Common myeloid progenitor, CD34-positive (primary cell): ENCODE data around the gene SMAD1.

ENCODE experiments used
- CTCF ChIA-PET: fragments of 350-600 bp; sonication (Branson Sonifier 250); formaldehyde crosslinking; loops from one replicate; lab custom pipeline; 2021; ENCODE audit warnings: antibody characterized with exemption; lab: Charles Lee
- POLR2A ChIA-PET: fragments of 350-600 bp; sonication (Branson Sonifier 250); formaldehyde crosslinking; loops from one replicate; lab custom pipeline; 2021; ENCODE audit warnings: antibody characterized with exemption; lab: Charles Lee
- DNase-seq, 3 donors: peaks; one replicate each; pipeline versions ENCODE4 v3.0.0 to v3.0.0-alpha.2; 2013
- H3K27ac ChIP-seq, 2 experiments: 1 replicate in 1 of 2; 2 replicates in 1 of 2; pipeline ENCODE4 v1.7.0; 2013; ENCODE audit warnings: inconsistent platforms in 2 of 2, low read length in 2 of 2, mild to moderate bottlenecking in 2 of 2, low read depth in 1 of 2, moderate library complexity in 1 of 2; ENCODE audit not compliant: severe bottlenecking in 2 of 2, insufficient read depth in 1 of 2, poor library complexity in 1 of 2
- H3K27me3 ChIP-seq, 5 experiments: replicated peaks in 2 of 5; 1 replicate in 3 of 5; 2 replicates in 2 of 5; pipeline versions ENCODE4 v1.6.1 to v1.7.0; 2013; ENCODE audit warnings: low read length in 4 of 5, mild to moderate bottlenecking in 2 of 5, moderate library complexity in 2 of 5, inconsistent platforms in 1 of 5; ENCODE audit not compliant: insufficient read depth in 5 of 5, control insufficient read depth in 4 of 5
- H3K36me3 ChIP-seq, 4 experiments: 1 replicate in 2 of 4; 2 replicates in 2 of 4; pipeline versions ENCODE4 v1.6.1 to v1.7.0; 2013; ENCODE audit warnings: low read length in 3 of 4, control low read depth in 1 of 4, mild to moderate bottlenecking in 1 of 4; ENCODE audit not compliant: control insufficient read depth in 4 of 4, insufficient read depth in 4 of 4
- H3K4me1 ChIP-seq, 4 experiments: 1 replicate in 3 of 4; 2 replicates in 1 of 4; pipeline versions ENCODE4 v1.6.1 to v1.7.1; 2013; ENCODE audit warnings: low read length in 3 of 4, mild to moderate bottlenecking in 3 of 4, control low read depth in 1 of 4, inconsistent platforms in 1 of 4, moderate library complexity in 1 of 4; ENCODE audit not compliant: control insufficient read depth in 4 of 4, insufficient read depth in 4 of 4; ENCODE audit errors: control extremely low read depth in 1 of 4
- H3K4me3 ChIP-seq, 7 experiments: 1 replicate in 4 of 7; 2 replicates in 3 of 7; pipeline versions ENCODE4 v1.5.1 to v1.7.0; 2013; ENCODE audit warnings: mild to moderate bottlenecking in 7 of 7, low read length in 6 of 7, moderate library complexity in 6 of 7, inconsistent platforms in 2 of 7, low read depth in 2 of 7, control low read depth in 1 of 7; ENCODE audit not compliant: insufficient read depth in 4 of 7, control insufficient read depth in 1 of 7; ENCODE audit errors: extremely low read depth in 1 of 7
- H3K9me3 ChIP-seq, 5 experiments: 1 replicate in 4 of 5; 2 replicates in 1 of 5; pipeline versions ENCODE4 v1.6.1 to v1.7.1; 2013; ENCODE audit warnings: low read length in 4 of 5, mild to moderate bottlenecking in 2 of 5, inconsistent platforms in 1 of 5, low read depth in 1 of 5, moderate library complexity in 1 of 5; ENCODE audit not compliant: control insufficient read depth in 4 of 5, insufficient read depth in 2 of 5; ENCODE audit errors: control extremely low read depth in 1 of 5
- WGBS: methylation state at CpG from one replicate; pipeline ENCODE4 v1.1.5; 2013; ENCODE audit not compliant: insufficient coverage; 5-methylcytosine and 5-hydroxymethylcytosine counted together

The SMAD1 gene

DNA sequence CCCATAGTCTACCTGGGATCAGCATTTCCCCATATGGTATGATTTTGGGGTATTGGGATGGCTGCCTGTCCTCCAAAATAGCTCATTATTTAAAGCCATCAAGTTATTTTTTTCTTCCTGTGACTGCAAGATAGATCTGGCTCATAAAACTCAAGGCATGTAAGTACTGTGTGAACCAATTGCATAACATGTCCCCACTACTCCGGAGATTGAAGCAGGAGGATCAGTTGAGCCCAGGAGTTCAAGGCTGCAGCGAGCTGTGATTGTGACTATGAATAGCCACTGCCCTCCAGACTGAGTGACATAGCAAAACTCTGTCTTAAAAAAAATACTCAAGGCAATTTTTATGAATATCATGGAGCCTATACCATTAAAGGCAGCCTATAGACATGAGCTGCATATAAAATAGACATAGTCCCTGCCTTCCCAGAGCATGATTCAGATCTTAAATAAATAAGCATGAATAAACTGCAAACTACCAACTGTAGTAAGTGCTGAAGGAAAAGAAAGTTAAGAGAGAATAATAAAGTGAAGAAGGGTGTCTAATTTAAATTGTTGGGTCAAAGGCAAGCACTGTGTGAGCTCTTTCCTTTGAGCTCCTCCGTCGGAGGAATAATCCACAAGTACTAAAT, 120.6 kb downstream of the SMAD1 start:
- no peak overlapping the region for H3K27ac ChIP-seq
- H3K36me3 ChIP-seq = no peaks in the 10 kb centered on the region
- H3K27me3 ChIP-seq = no peaks in the 10 kb centered on the region
- H3K4me1 ChIP-seq = no peaks in the 10 kb centered on the region
- no peak overlapping the region for H3K4me3 ChIP-seq
- 100% methylated on average over 2 of the region's 4 CpGs for WGBS
- CTCF ChIA-PET = interaction anchor here (1.2 to 1.7 kb wide), 2 partner anchors 15 to 376 kb away, joined by 3 to 7 read pairs; no protein-coding TSS in a partner anchor
- no peak for DNase-seq
- POLR2A ChIA-PET = interaction anchor here (0.5 kb wide), 1 partner anchor 368 kb away, joined by 3 read pairs; no protein-coding TSS in a partner anchor
- peaks cover 0 to 7% (median 0%) of the 10 kb centered on the region in 5 experiments for H3K9me3 ChIP-seq

DNA sequence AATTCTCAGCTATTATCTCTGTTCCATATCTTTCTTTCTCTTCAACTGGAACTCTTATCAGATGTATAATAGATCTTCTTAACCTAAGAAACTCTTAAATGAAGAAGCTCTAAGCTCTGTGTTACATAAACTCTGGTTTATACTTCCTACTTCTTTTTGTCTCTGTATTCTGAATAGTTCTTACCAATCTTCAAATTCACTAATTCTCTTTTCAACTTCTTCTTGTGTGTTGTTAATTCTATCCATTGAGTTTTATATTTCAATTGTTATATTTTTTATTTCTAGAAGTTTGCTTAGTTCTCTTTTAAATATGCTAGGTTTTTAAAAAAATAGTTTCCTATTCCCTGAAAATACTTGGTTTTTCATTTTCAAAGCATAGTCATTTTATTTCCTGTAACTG, 124.3 kb downstream of the SMAD1 start:
- Histone ChIP-seq H3K36me3 (no peaks in the 10 kb centered on the region), H3K27ac (no peak overlapping the region), H3K9me3 (peaks cover 0 to 7% (median 0%) of the 10 kb centered on the region in 5 experiments), H3K4me1 (no peaks in the 10 kb centered on the region), H3K4me3 (no peak overlapping the region), H3K27me3 (no peaks in the 10 kb centered on the region)
- ChIA-PET POLR2A (no interaction called here), CTCF (no interaction called here)
- DNase-seq = no peak
